GM21529 (cell line): ENCODE data around the gene MAGIX.

Experiments
- ATAC-seq: cut with Tn5 transposase; IDR thresholded peaks from one replicate; pipeline ENCODE4 v1.9.1; 2021; ENCODE audit not compliant: unreplicated experiment

The MAGIX gene

DNA sequence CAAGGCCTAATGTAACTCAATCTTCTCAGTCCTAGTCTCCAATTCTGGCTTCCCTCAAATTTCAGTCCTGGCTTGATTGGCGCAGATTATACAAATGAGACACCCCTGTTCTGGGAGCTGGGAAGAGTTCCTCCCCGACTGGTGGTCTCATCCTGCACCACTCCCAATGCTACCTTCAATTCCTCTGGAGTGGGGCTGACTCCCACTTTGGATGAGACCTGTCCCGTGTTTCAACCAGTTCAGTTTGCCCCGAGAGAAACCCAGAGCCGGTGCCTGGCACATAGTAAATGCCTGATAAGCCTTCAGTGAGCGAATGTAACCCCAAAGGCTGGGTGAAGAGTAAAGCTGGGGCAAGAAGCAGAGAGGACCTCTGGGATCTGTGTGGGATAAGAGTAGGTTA, 41.5 kb downstream of the MAGIX start:
- ATAC-seq = no peak

DNA sequence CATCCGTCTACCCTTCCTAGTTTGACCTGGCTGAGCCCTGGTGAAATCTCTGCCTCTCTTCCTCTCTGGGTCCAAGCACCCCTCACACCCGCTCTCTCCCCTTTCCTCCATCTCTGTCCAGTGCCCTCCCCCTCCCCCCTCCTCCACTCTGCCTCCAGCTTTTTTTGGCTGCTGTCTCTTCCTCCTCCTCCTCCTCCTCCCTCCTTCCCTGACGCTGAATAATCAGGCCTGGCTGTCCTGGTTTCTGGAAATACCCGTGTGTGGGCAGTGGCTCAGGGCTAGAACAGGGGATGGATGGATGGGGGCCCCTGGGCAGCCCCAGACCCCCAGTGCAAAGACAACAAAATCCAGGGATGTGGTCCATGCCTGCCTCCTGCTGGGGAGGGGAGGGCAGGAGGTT, 42.2 kb downstream of the MAGIX start:
- no peak for ATAC-seq

DNA sequence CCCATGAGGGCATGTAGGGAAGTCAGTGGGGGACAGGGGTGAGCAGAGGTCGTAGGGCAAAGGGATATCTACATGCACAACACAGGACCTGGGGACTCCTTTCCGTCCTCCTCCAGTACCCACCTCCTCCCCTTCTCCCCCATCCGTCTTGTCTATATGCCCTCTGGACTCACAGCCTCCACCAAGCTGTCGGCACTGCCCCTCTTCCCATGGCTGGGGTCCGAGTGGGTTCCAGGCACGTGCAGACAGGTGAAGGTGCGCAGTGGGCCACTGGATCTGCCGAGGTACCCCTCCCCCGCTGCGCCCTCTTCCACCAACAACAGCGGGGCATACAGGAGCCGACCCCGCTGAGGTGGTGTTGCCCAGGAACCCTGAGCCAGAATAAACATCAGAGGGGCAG, 42.9 kb downstream of the MAGIX start:
- ATAC-seq = no peak

DNA sequence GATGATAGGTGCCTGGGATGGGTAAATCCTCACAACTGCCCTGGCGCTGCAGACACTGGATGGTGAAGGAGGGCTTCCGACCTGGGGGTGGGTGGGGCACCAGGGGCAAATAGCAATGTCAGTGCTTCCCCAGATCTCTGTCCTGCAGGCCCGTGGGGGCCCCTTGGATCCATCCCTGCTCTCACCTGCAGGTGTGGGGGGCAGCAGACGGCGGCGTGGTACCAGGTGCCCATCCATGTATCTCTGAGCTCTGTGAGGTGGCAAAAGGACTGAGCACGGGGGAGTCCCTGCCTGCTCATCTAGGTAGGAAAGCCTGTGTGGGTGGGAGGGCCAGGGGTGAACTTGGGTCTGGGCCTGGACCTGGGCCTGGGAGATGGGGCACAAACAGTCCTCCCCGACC, 44.0 kb downstream of the MAGIX start:
- ATAC-seq = no peak

DNA sequence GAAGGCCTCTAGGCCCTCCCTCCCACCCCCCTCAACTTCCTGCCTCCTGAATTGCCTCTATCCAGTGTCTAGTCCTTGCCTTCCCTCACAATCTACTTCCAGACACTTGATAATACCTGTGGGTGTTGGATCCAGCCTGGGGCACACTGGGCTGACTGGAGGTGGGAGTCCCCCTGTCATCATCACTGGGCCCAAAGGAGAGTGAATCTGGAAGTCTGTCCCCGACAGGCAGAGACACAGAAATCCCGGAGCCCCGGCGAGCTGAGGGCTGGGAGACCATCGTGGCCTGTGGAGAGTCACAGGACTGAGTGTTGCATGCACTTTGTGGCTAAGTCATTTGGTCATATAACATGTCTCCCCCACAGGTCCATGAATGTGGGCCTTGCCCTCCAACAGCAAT, 45.8 kb downstream of the MAGIX start:
- no peak for ATAC-seq

DNA sequence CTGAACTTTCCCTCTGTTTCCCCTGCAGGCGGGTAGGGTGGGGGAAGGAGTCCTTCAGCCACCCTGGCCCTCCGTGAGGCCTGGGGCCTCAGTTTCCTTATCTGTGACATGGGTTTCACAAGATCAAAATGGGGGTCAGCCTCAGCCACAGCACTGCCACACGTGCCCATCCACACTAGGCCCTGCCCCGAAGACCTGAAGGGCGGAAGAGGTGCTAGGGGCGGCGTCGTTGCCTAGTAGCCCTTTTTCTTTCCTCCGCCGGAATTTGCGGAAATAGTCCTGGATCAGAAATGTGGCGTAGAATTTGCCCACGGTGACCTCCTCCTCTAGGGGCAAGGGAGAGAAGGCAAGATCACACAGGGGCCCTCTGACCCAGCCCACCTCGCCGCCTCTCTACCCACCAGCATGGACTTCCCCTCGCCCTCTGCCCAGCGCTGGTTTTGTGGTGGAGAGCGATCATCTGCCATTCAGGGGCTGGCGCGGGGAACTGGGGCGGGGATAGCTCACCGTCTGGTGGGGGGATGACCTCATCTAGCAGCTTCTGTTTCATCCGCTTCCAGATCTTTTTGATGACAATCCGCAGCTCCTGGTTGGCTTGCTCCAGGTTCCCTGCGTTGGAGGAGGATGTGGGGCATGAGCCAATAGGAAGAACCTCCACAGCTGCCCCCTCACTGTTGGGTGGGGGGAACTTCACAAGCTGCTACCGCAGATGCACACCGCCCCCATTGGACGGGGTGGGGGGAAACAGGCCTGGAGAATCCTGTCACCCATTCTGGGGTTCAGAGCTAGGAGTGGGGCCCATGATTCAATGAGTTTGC, 47.1 kb downstream of the MAGIX start:
- no peak for ATAC-seq

DNA sequence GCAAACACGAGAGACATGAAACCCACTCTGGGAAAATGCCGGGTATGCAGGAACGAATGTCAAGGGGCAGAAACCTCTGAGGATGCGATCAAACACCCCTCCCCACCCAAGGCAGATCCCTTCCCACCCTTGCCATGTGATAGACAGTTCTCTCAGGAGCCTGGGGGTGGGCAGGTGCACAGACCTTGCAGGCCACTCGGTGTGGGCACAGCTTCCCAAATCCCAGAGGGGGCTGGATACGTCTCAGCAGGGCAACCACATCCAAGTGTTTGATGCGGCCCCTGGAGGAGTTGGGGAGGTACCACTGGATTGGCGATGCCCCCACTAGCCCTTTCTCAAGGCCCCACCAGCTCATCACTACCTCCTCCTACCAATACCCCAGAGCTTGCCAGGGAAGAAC, 47.8 kb downstream of the MAGIX start:
- no peak for ATAC-seq

DNA sequence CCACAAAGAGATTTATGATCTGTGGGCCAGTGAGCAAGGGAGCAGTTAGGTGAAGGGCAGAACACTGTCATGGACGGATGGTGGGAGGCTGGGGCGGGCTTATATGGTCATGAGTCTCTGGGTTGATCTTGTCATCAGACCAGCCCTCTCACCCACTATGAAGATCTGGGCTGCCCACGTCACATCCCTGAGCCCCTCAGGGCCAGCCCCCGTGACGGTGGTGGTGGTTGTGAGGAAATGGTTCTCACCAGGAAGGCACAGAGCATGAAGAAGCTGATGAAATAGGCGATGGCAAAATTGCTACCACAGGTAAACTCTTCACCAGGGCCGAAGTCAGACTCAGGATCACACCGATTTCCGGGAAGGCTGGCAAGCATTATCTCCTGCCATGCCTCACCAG, 48.5 kb downstream of the MAGIX start:
- no peak for ATAC-seq

DNA sequence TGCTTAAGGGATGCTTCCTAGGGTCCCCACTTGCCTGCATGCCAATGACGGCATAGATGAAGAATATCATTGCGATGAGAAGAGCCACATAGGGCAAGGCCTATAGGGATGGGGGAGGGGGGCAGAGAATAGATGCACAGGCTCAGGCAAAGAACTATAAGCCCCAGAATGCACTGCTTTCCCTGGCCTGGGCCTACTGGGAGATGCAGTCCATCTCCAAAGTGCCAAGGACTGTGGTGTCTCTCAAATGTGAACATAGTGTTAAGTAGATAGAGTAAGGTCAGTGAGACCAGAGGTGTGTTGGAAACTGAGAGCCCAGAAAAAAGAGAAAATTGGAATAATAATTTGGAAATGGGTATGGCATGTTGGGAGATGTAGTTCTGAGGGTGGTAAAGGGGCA, 49.7 kb downstream of the MAGIX start:
- no peak for ATAC-seq

DNA sequence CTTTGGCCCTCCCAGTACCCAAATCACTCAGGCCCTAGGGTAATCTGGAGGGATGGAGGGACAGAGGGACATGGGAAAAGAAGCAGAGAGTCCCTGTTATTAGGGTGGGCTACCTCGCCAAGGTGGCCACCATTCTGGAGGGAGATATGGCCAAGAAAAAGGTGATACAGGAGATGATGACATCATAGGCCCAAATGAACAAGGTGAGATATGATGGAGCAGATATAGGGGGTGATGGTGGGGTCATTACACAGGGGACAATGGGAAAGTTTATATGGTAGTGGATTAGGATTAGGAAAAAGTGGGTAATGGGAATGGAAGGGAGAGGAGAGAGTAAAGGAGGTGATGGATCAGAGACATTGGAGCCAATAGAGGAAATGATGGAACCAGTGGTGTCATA, 50.3 kb downstream of the MAGIX start:
- ATAC-seq = no peak

DNA sequence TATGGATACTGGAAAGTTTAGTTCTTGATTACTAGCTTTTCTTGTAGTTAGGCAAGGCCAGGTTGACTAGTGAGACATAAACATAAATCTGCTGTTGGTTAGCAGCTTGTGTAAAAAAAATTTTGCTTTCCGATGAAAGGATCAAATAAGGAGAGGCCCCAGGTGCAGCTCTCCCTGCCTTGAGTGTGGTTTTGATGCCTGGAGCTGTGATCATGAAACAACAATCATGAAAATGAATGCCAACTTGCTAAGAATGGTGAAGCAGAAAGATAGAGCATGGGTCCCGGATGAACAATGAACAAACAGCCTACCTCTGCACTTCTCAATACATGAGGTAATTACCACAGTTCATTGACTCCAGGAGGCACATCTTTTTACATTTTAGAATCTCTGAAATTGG, 51.9 kb downstream of the MAGIX start:
- ATAC-seq = no peak

DNA sequence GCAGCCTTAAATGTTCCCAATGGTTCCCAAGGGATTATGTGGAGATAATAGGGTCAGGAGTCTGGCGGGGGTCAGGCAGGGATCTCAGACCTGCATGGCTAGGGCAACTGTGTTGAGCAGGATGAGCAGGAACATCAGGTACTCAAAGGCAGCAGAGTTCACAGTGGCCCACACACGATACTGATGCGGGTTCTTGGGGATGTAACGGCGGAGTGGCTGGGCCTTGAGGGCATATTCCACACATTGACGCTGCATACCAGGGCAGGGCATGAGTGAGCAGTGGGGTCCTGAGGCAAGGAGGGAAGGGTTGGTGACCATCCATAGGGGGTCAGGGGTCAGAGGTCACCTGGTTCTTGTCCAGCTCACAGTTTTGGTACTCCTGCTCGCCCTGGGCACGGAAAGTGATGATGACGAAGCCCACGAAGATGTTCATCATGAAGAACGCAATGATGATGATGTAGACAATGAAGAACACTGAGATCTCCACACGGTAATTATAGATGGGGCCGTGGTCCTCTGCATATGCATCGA, 52.5 kb downstream of the MAGIX start:
- ATAC-seq = no peak
